Renal cortical epithelial cell (primary cell): ENCODE data around the gene INTS6L. TPM values are rescaled to one million over a fixed set of nuclear protein-coding genes. Genes with fewer than 3 reads are reported as not detected.

Source experiments
- DNase-seq: peaks from one replicate; pipeline ENCODE4 v3.0.0-alpha.2; 2011; ENCODE audit warnings: low read depth
- total RNA-seq: library from RNA; depleted of rRNA; stranded (reverse); fragments of >200 nt; gene quantifications from 2 replicates; pipeline ENCODE4 v1.2.3, GENCODE V29; 2014

Gene INTS6L, protein sequence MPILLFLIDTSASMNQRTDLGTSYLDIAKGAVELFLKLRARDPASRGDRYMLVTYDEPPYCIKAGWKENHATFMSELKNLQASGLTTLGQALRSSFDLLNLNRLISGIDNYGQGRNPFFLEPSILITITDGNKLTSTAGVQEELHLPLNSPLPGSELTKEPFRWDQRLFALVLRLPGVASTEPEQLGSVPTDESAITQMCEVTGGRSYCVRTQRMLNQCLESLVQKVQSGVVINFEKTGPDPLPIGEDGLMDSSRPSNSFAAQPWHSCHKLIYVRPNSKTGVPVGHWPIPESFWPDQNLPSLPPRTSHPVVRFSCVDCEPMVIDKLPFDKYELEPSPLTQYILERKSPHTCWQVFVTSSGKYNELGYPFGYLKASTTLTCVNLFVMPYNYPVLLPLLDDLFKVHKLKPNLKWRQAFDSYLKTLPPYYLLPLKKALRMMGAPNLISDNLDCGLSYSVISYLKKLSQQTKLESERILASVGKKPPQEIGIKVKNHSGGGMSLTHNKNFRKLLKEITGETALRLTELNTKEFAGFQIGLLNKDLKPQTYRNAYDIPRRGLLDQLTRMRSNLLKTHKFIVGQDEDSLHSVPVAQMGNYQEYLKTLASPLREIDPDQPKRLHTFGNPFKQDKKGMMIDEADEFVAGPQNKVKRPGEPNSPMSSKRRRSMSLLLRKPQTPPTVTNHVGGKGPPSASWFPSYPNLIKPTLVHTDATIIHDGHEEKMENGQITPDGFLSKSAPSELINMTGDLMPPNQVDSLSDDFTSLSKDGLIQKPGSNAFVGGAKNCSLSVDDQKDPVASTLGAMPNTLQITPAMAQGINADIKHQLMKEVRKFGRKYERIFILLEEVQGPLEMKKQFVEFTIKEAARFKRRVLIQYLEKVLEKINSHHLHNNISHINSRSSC
- 3.3 and 4.7 TPM in 2 replicates for total RNA-seq

DNA sequence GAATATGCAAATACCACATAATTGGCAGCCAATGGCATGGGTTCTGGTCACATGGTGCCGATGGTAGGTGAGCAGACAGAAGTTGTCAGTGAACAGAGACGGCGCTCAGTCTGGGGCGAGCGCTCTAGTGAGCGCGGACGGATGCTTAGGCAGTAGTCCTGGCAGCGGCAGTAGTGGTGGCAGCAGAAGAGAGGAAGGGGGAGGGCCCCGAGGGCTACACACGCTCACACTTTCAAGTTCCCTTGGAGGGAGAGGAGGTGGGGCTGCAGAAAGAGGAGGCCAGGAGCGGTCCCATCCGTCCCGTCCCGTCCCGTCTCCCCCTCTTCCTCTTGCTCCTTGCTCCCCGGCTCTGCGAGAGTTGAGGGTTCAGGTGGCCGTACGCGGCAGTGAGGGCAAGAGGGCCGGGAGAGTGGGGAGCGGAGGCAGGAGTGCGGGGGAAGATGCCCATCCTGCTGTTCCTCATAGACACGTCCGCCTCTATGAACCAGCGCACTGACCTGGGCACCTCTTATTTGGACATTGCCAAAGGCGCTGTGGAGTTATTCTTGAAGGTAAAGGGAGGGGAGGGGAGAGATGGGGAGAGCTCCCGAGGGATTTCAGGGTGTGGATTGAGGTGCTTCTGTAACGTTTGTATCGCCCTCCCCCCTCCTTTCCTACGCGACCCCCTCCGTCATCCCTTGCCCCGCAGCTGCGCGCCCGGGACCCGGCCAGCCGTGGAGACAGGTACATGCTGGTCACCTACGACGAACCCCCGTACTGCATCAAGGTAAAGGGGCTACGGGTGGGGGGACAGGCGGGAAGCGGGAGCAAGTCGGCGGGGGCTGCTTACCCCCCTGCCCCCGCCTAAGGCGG lies at the start of gene INTS6L:
Gene INTS6L, plus strand, starts transcription at position 108 of the 852 bp plus-strand sequence. Its CDS starts 333 bp downstream, at position 441.
- DNase-seq = peak; percentile 91

- DNase-seq = no peak
These were observed 44.1 kb upstream of the INTS6L start for GRCh38 chrX:135476378-135476777.

- DNase-seq = peak; percentile 69
These were observed 42.9 kb upstream of the INTS6L start for GRCh38 chrX:135477576-135477975.

- DNase-seq = no peak
These were observed 40.4 kb upstream of the INTS6L start for GRCh38 chrX:135480076-135480475.

DNA sequence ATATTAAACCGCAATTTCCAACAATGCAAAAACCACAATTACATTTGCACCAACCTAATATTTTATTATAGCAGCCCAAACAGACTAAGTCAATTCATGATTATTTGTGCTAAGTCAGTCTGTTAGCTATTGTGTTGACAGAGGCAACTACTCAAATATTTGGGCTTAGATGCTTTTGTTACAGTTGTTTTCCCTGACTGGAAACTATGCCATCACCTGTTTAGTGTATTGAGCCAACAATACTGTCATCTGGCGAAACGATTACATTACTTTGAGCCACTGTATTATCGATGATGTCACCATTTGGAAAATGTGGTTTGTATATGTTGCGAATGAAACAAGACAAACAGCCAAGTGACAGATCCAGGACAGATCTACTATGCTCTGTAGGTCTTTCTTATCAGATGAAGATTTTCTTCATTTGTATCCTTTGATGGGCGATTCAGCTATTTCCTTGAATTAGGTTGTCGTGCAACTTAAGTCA lies 38.7 kb upstream of the INTS6L start:
- no peak for DNase-seq

DNA sequence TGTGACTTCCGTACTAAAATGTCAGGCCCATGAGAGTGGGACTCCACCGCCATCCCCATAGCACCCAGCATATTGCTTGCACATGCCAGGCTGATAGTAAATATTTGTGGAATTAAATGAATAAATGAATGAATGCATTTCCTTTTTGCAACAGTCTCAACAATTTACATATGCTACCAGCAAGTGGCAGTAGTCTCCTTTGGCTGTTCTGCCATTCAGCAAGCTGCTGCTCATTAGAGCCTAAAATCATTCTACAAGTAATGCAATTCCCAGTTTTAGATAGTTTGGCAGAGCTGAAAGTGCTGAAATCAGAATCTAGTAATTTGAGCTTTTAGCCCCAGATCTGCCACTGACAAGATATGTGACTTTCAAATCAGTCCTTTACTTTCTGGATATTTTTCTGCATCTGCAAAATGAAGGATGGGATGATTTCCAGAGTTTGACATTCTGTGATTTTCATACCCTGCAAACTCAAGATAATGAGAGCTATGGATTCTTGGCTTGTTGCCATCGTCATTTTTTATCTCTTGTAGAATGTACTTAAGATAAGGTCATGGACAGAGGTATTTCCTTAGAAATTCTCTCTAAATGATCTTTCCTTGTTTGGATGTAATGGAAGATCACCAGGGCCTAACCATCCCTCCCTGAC lies 35.7 kb upstream of the INTS6L start:
- DNase-seq = peak; percentile 47

GRCh38 chrX:135489542-135489941 lies 30.9 kb upstream of the INTS6L start:
- DNase-seq = no peak

GRCh38 chrX:135490979-135491514 lies 29.4 kb upstream of the INTS6L start:
- no peak for DNase-seq

GRCh38 chrX:135494453-135494852 lies 26.0 kb upstream of the INTS6L start:
- no peak for DNase-seq

- DNase-seq = no peak
These were observed 22.7 kb upstream of the INTS6L start for GRCh38 chrX:135497736-135498135.

GRCh38 chrX:135498236-135498635 lies 22.2 kb upstream of the INTS6L start:
- DNase-seq = no peak

DNA sequence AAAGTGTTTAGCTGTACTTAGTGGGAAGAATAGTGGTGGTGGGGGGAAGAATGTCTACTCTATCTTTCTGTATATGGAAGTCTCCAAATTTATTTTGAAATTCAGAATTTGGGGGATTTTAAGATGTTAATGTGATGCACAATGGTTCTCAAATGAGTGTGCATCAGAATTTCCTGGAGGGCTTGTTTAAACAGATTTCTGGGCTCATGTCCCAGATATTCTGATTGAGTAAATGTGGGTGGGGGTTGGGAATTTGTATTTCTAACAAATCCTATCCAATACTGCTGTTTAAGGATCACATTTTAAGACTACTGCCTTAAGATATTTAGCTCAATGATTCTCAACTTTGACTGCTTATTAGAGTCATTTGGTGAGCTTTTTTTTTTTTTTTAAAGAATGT lies 15.1 kb upstream of the INTS6L start:
- DNase-seq = no peak

DNA sequence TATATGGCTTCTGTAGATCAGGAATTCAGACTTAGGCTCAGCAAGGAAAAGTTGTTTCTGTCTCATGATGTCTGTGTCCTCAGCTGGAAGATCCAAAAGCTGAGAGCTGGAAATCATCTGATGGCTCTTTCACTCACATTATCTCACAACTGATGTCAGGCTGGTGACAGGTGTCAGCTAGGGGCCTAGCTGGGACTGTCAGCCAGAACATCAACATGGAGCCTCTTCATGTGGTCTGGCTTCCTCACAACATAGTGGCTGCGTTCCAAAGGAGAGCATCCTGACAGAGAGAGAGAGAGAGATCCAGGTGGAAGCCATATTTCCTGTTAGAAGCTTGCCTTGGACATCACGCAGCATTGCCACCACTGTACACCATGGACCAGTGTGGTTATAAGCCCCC lies 10.6 kb upstream of the INTS6L start:
- DNase-seq = no peak

DNA sequence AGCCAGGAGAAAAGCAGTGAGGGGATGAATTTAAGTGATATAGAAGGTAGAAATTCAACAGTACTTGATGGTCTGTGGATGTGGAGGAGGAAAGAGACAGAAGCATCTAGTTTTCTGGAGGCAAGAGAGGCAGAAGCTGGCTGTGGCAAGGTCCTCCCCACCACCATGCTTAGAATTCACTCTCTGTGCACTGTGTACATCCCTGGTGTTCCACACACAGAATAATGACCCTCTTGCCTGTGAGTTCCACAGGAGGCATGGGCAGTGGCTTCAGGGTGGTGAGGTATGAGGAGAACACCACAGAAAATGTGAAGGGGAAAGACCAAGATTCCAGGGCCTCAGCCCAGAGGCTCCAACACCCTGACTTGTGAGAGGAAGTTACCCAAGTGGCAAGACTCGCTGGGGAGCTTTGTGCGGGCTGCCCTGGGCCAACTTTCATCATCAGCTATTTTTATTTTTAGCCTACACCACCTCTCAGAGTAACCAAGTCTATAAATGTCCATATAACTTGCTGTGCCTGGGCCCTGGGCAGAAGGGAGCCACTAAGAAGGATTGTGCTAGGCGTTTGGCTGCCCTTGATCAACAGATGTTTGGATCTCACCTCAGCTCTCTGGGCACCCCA lies 7.8 kb upstream of the INTS6L start:
- no peak for DNase-seq

DNA sequence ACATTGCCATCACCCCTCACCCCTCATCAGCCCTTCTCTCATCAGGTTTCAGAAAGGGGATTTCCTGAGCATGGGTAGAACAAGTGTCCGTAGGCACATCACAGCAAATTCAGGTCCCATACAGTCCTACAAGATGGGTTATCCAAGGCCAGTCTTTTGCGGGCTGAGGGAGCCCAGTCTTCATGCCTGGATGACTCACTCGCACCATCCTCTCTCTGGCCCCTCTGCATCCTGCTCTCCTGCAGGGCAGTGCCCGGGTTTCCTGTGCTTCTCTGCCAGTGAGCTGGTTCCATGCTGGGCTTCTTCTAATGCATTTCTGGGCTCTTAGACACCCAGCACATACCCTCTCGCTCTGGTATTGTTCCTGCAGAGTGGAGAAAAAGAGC lies 7.3 kb upstream of the INTS6L start:
- no peak for DNase-seq

DNA sequence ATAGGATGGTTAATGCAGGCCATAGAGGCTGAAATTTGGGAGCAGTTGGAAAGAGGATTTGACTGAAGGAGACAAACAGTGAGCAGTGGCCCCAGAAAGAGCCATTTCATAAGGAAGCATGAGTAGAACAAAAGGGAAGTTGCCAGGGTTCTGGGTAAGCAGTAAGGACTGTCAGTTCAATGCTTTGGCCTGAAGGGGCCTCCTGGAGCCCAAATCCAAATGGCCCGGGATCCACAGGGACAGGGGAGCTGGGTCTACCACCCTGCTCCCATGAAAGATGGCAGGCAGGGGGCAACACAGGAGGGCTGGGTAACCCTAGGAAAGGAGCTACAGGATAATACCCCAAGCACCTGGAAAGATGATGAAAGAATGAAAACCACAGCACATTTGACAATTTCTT lies 4.1 kb upstream of the INTS6L start:
- no peak for DNase-seq

GRCh38 chrX:135518161-135518560 lies 2.3 kb upstream of the INTS6L start:
- no peak for DNase-seq

DNA sequence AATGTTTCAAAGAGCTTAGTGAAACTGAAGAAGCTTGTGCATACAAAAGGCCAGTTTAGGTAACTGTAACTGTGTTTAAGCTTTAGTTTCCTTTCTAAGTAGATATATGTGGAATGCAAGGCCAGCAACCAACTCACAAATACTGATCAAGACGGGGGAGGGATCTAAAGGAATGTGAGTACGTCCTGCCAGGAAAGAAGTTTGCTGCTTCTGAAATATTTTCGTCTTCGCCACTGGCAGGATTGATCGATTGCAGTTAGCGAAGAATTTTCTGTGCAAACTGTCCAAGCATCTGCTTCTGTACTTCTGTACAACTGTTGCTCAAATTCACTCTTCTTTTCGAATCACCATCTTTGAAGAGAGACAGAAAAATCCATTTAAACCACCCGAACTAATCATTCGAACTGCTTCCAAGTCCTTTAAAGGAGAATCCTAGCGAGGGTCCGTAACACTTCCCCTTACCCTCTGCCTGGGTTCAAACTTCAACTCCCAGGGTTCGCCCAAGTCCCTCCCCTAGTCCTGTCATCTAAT lies 373 bp upstream of the INTS6L start:
- DNase-seq = peak; percentile 40

- DNase-seq = peak; percentile 76
These were observed 1.1 kb downstream of the INTS6L start for GRCh38 chrX:135521405-135522131.

DNA sequence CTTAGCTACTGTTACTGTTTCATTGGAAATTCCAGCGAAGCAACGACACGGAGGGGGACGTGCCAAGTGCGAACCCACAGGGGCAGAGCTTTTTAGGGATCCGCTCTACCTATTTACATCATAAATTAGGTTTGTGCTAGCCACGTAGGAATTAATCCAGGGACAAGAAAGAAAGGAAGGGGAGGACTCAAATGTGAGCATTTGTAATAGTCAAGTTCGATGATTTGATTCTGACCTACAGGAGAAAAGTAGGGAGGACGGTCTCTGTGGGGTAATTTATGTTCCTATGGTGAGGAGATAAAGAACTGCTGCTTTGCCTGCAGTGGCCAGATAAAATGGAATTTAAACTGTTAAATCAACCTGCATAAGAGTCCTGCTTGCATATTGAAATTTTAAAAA lies 1.7 kb downstream of the INTS6L start:
- DNase-seq = no peak
